GM10847 (cell line): ENCODE measurements around the gene ZNF367.

ENCODE experiments used
- POLR2A ChIP-seq: IDR thresholded peaks from 2 replicates; pipeline ENCODE4 v1.6.1; 2011; ENCODE audit not compliant: insufficient read length; ENCODE audit errors: extremely low read depth

The ZNF367 gene

GRCh38 chr9:96394832-96395496, 23.2 kb downstream of the ZNF367 start:
- TF ChIP-seq POLR2A = no peak

GRCh38 chr9:96392263-96392662, 25.9 kb downstream of the ZNF367 start:
- no peak for TF ChIP-seq POLR2A

- no peak for TF ChIP-seq POLR2A
Measured at GRCh38 chr9:96391021-96391765, 27.0 kb downstream of the ZNF367 start.

- no peak for TF ChIP-seq POLR2A
Measured at GRCh38 chr9:96388144-96388543, 30.0 kb downstream of the ZNF367 start.

- TF ChIP-seq POLR2A = no peak
Measured at GRCh38 chr9:96386157-96386556, 32.0 kb downstream of the ZNF367 start.

- TF ChIP-seq POLR2A = peak; percentile 13
Measured at GRCh38 chr9:96383165-96383942, 34.8 kb downstream of the ZNF367 start, which contains the start of gene SLC35D2. Gene SLC35D2 (minus strand): TSS chr9:96383711. CDS start chr9:96383634, 77 bp downstream.

- no peak for TF ChIP-seq POLR2A
Measured at GRCh38 chr9:96382839-96383164, 35.4 kb downstream of the ZNF367 start.

- no peak for TF ChIP-seq POLR2A
Measured at GRCh38 chr9:96382175-96382574, 36.0 kb downstream of the ZNF367 start.

- no peak for TF ChIP-seq POLR2A
Measured at GRCh38 chr9:96381696-96382095, 36.5 kb downstream of the ZNF367 start.

GRCh38 chr9:96381125-96381524, 37.0 kb downstream of the ZNF367 start:
- no peak for TF ChIP-seq POLR2A

GRCh38 chr9:96379461-96379860, 38.7 kb downstream of the ZNF367 start:
- TF ChIP-seq POLR2A = no peak

- TF ChIP-seq POLR2A = no peak
Measured at GRCh38 chr9:96378187-96378586, 40.0 kb downstream of the ZNF367 start.

GRCh38 chr9:96376891-96377874, 41.0 kb downstream of the ZNF367 start:
- TF ChIP-seq POLR2A = no peak

GRCh38 chr9:96367943-96368342, 50.2 kb downstream of the ZNF367 start:
- no peak for TF ChIP-seq POLR2A

GRCh38 chr9:96363175-96363967, 54.8 kb downstream of the ZNF367 start:
- no peak for TF ChIP-seq POLR2A

- no peak for TF ChIP-seq POLR2A
Measured at GRCh38 chr9:96361668-96362067, 56.5 kb downstream of the ZNF367 start.
